GM12878 (cell line): Measurements from ENCODE around the gene ZER1. TPM values are rescaled to one million over a fixed set of nuclear protein-coding genes. Genes with fewer than 3 reads are reported as not detected.

Source experiments
- ATAC-seq: fragments of 200-7000 bp; cut with Tn5 transposase; 3 replicates; pipeline ENCODE4 v1.9.1; 2020; ENCODE audit warnings: mild to moderate bottlenecking, moderate library complexity
- BruUV-seq: library from RNA; stranded (reverse); fragments of 400-500 nt; replicated peaks from 2 replicates; lab custom pipeline; 2021; lab: Mats Ljungman, UMichigan
- CTCF ChIA-PET: fragments of 300-600 bp; sonication (Branson Sonifier 250); formaldehyde crosslinking; extraction: SDS; loops from one replicate; lab custom pipeline; 2021; ENCODE audit warnings: inconsistent platforms; lab: Yijun Ruan, JAX
- POLR2A ChIA-PET: fragments of 350-600 bp; formaldehyde crosslinking; extraction: SDS; loops from one replicate; lab custom pipeline; 2021; ENCODE audit warnings: inconsistent platforms; lab: Charles Lee
- RAD21 ChIA-PET: fragments of 300-600 bp; sonication (Branson Sonifier 250); formaldehyde crosslinking; loops from one replicate; lab custom pipeline; 2023; ENCODE audit warnings: antibody characterized with exemption; ENCODE audit not compliant: unreplicated experiment; lab: Charles Lee
- SMC1A ChIA-PET: fragments of 300-600 bp; sonication (Branson Sonifier 250); formaldehyde crosslinking; loops from one replicate; lab custom pipeline; 2023; ENCODE audit not compliant: unreplicated experiment, uncharacterized antibody; lab: Charles Lee
- DNase-seq: peaks from one replicate; pipeline ENCODE4 v3.0.0-alpha.2; 2011; ENCODE audit warnings: low read depth, low spot score
- FAIRE-seq: peaks from 3 replicates; lab custom pipeline; 2011; peaks lifted over from hg19 to GRCh38; lab: Jason Lieb, UNC
- H2AFZ ChIP-seq: 2 replicates; pipeline ENCODE4 v1.6.0; 2011; ENCODE audit warnings: low read depth, low read length, control low read depth; ENCODE audit not compliant: control insufficient read depth
- H3K27ac ChIP-seq: 2 replicates; pipeline ENCODE4 v1.5.1; 2011; ENCODE audit warnings: control low read depth; ENCODE audit not compliant: control insufficient read depth, insufficient read depth
- H3K27me3 ChIP-seq, 2 experiments: replicated peaks in 1 of 2; 2 replicates each; pipeline versions ENCODE4 v1.6.0 to v1.6.1; 2011; ENCODE audit warnings: low read length in 1 of 2; ENCODE audit not compliant: control insufficient read depth in 2 of 2, insufficient read depth in 2 of 2
- H3K36me3 ChIP-seq, 2 experiments: 2 replicates each; pipeline ENCODE4 v1.5.1; 2011; ENCODE audit warnings: low read length in 1 of 2; ENCODE audit not compliant: control insufficient read depth in 2 of 2, insufficient read depth in 2 of 2
- H3K4me1 ChIP-seq: 2 replicates; pipeline ENCODE4 v1.6.1; 2011; ENCODE audit warnings: mild to moderate bottlenecking, low read length, moderate library complexity, mixed read lengths; ENCODE audit not compliant: control insufficient read depth, insufficient read depth
- H3K4me2 ChIP-seq: 2 replicates; pipeline ENCODE4 v1.6.0; 2011; ENCODE audit warnings: control low read depth; ENCODE audit not compliant: control insufficient read depth, insufficient read depth
- H3K4me3 ChIP-seq: fragments of 200-600 bp; sonication (generic); 2 replicates; pipeline ENCODE4 v1.5.1; 2016
- H3K79me2 ChIP-seq: 2 replicates; pipeline ENCODE4 v1.6.0; 2011; ENCODE audit warnings: low read length; ENCODE audit not compliant: control insufficient read depth, insufficient read depth
- H3K9ac ChIP-seq: 2 replicates; pipeline ENCODE4 v1.8.0; 2011; ENCODE audit warnings: low read length, control low read depth, mixed read lengths; ENCODE audit not compliant: control insufficient read depth, insufficient read depth
- H3K9me3 ChIP-seq: replicated peaks from 3 replicates; pipeline ENCODE4 v1.5.1; 2011; ENCODE audit warnings: mild to moderate bottlenecking, low read length; ENCODE audit not compliant: control insufficient read depth, insufficient read depth
- H4K20me1 ChIP-seq: 2 replicates; pipeline ENCODE4 v1.6.0; 2011; ENCODE audit not compliant: control insufficient read depth, insufficient read depth
- ASH2L ChIP-seq: fragments of 300-600, 200-600 bp; sonication (generic); IDR thresholded peaks from 2 replicates; pipeline ENCODE4 v1.6.1; 2017; ENCODE audit warnings: low read depth, mild to moderate bottlenecking, borderline replicate concordance
- BCL11A ChIP-seq: IDR thresholded peaks from 2 replicates; pipeline ENCODE4 v1.6.1; 2011; ENCODE audit warnings: low read depth, low read length
- CHD2 ChIP-seq: IDR thresholded peaks from 2 replicates; pipeline ENCODE4 v1.6.1; 2011; ENCODE audit warnings: low read depth, low read length, improper control_type of control experiment, borderline replicate concordance
- CHD4 ChIP-seq: fragments of 200-600 bp; sonication (generic); IDR thresholded peaks from 2 replicates; pipeline ENCODE4 v1.6.1; 2016; ENCODE audit warnings: mild to moderate bottlenecking
- GABPA ChIP-seq: IDR thresholded peaks from 2 replicates; pipeline ENCODE4 v1.6.1; 2014; ENCODE audit warnings: antibody characterized with exemption, low read depth, mild to moderate bottlenecking, inconsistent platforms
- IRF4 ChIP-seq: IDR thresholded peaks from 2 replicates; pipeline ENCODE4 v1.6.1; 2011; ENCODE audit warnings: low read depth, low read length
- MYC ChIP-seq: IDR thresholded peaks from 2 replicates; pipeline ENCODE4 v1.6.1; 2011; ENCODE audit warnings: mild to moderate bottlenecking, low read length, moderate library complexity, inconsistent platforms; ENCODE audit not compliant: insufficient read depth, insufficient replicate concordance, insufficient read length, severe bottlenecking
- NFYB ChIP-seq: IDR thresholded peaks from 2 replicates; pipeline ENCODE4 v1.6.1; 2011; ENCODE audit warnings: low read depth, mild to moderate bottlenecking, low read length, improper control_type of control experiment, moderate library complexity; ENCODE audit not compliant: insufficient read depth
- RCOR1 ChIP-seq: conservative IDR thresholded peaks from 2 replicates; pipeline ENCODE4 v1.6.1; 2012; ENCODE audit warnings: low read depth, low read length, improper control_type of control experiment
- SIN3A ChIP-seq: IDR thresholded peaks from 2 replicates; pipeline ENCODE4 v1.6.1; 2012; ENCODE audit warnings: low read depth, low read length, improper control_type of control experiment
- TAF1 ChIP-seq: IDR thresholded peaks from 2 replicates; pipeline ENCODE4 v1.6.1; 2011; ENCODE audit warnings: mild to moderate bottlenecking, low read depth, low read length, borderline replicate concordance
- TARDBP ChIP-seq: IDR thresholded peaks from 2 replicates; pipeline ENCODE4 v1.6.1; 2016; ENCODE audit warnings: borderline replicate concordance
- WGBS: methylation state at CpG from one replicate; pipeline ENCODE4 v1.1.6; 2016; ENCODE audit warnings: low lambda C conversion rate; ENCODE audit not compliant: insufficient replicate concordance, insufficient coverage; ENCODE audit errors: missing lambda C conversion rate; 5-methylcytosine and 5-hydroxymethylcytosine counted together
- in situ Hi-C: fragments of 300-500 bp; cut with MboI; formaldehyde crosslinking; loops from 9 replicates; pipeline ENCODE4 v1.14.3; 2018; ENCODE audit warnings: mixed read lengths
- intact Hi-C: fragments of 100-400 bp; cut with micrococcal nuclease; formaldehyde crosslinking; loops from one replicate; pipeline ENCODE4 v1.14.2; 2022; ENCODE audit not compliant: unreplicated experiment
- polyA plus RNA-seq, 11 experiments: library from polyadenylated mRNA; depleted of rRNA in 4 of 11; unstranded in 6 of 11; stranded (reverse) in 5 of 11; fragments of >200 nt; fragmentation: Nextera tagmentation in 4 of 11; fragmentation: Illumina TruSeq in 1 of 11; extraction: Ambion mirVana in 4 of 11; extraction: Trizol in 1 of 11; gene quantifications; 1 replicate in 1 of 11; 2 replicates in 10 of 11; pipeline versions ENCODE4 v1.2.1 to v1.2.3, GENCODE V29; 2011 to 2016; ENCODE audit warnings: inconsistent platforms in 2 of 11, missing spikeins in 2 of 11, low read depth in 1 of 11
- total RNA-seq, 4 experiments: library from RNA; depleted of rRNA in 3 of 4; stranded (reverse); fragments of >200 nt in 3 of 4; fragmentation: Illumina TruSeq in 1 of 4; extraction: Trizol in 1 of 4; gene quantifications; 2 replicates each; pipeline versions ENCODE4 v1.2.1 to v1.2.3, GENCODE V29; 2013 to 2021
- TF ChIP-seq, protein P1 (sequence below): IDR thresholded peaks from 2 replicates; pipeline ENCODE4 v1.6.1; 2011; ENCODE audit warnings: borderline replicate concordance, low read depth, mild to moderate bottlenecking, moderate library complexity, low read length; ENCODE audit not compliant: insufficient read depth, poor library complexity, severe bottlenecking
- TF ChIP-seq, protein P2 (sequence below): fragments of 450-650 bp; IDR thresholded peaks from 2 replicates; pipeline ENCODE4 v1.6.1; 2017; ENCODE audit warnings: antibody characterized with exemption, mild to moderate bottlenecking, moderate library complexity
- TF ChIP-seq, protein P3 (sequence below): fragments of 450-650 bp; IDR thresholded peaks from 2 replicates; pipeline ENCODE4 v1.6.1; 2017; ENCODE audit warnings: mild to moderate bottlenecking, moderate library complexity

Gene ZER1
- total and polyA plus RNA-seq, 10 of the 15 experiments (the other 5 are each of a cell fraction or from before 2014, with no cell fraction given) = 0.32 to 16.9 (median 7.9) TPM

DNA sequence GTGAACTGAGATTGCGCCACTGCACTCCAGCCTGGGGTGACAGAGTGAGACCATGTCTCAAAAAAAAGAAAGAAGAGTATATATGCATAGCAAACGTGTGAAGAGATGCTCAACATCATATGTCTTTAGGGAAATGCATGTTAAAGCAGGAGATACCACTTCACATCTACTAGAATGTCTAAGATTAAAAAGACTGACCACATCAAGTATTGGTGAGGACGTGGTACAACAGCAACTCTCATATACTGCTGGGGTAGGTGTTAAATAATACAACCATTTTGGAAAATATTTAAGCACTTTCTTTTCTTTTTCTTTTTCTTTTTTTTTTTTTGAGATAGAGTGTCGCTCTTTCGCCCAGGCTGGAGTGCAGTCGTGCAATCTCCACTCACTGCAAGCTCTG, 13.7 kb upstream of the ZER1 start:
- no peak overlapping the region for H3K4me2 ChIP-seq
- no peaks in the 10 kb centered on the region for H3K27me3 ChIP-seq
- no peaks in the 10 kb centered on the region for H4K20me1 ChIP-seq
- H3K9me3 ChIP-seq = peaks cover 6% of the 10 kb centered on the region; the same call in 2 of the 3 replicates
- H3K9ac ChIP-seq = no peak overlapping the region
- peaks cover 19% of the 10 kb centered on the region for H3K79me2 ChIP-seq
- ATAC-seq = no peak
- no TSS peak for BruUV-seq
- no peak overlapping the region for H2AFZ ChIP-seq
- WGBS = 81% methylated on average over 6 of the region's 6 CpGs
- FAIRE-seq = no peak
- H3K36me3 ChIP-seq = no peaks in the 10 kb centered on the region
- RAD21 ChIA-PET = no interaction called here
- intact Hi-C loops = no loop called here
- POLR2A ChIA-PET = interaction anchor here (0.6 to 1.1 kb wide), 4 partner anchors 13 to 163 kb away, joined by 3 to 6 read pairs (median 4); no protein-coding TSS in a partner anchor
- no peak for DNase-seq
- H3K4me3 ChIP-seq = no peak overlapping the region
- in situ Hi-C loops = no loop called here
- no peak overlapping the region for H3K27ac ChIP-seq
- H3K4me1 ChIP-seq = peaks cover 17% of the 10 kb centered on the region
- CTCF ChIA-PET = interaction anchor here (0.6 to 1.1 kb wide), 4 partner anchors 10 to 44 kb away, joined by 3 to 7 read pairs (median 4); partner anchors contain the start of gene SPOUT1
- SMC1A ChIA-PET = no interaction called here
- TF ChIP-seq, protein P1, sequence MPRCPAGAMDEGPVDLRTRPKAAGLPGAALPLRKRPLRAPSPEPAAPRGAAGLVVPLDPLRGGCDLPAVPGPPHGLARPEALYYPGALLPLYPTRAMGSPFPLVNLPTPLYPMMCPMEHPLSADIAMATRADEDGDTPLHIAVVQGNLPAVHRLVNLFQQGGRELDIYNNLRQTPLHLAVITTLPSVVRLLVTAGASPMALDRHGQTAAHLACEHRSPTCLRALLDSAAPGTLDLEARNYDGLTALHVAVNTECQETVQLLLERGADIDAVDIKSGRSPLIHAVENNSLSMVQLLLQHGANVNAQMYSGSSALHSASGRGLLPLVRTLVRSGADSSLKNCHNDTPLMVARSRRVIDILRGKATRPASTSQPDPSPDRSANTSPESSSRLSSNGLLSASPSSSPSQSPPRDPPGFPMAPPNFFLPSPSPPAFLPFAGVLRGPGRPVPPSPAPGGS = no peak
- no peak for TF ChIP-seq CHD2
- TF ChIP-seq GABPA = no peak
- TF ChIP-seq, protein P2, sequence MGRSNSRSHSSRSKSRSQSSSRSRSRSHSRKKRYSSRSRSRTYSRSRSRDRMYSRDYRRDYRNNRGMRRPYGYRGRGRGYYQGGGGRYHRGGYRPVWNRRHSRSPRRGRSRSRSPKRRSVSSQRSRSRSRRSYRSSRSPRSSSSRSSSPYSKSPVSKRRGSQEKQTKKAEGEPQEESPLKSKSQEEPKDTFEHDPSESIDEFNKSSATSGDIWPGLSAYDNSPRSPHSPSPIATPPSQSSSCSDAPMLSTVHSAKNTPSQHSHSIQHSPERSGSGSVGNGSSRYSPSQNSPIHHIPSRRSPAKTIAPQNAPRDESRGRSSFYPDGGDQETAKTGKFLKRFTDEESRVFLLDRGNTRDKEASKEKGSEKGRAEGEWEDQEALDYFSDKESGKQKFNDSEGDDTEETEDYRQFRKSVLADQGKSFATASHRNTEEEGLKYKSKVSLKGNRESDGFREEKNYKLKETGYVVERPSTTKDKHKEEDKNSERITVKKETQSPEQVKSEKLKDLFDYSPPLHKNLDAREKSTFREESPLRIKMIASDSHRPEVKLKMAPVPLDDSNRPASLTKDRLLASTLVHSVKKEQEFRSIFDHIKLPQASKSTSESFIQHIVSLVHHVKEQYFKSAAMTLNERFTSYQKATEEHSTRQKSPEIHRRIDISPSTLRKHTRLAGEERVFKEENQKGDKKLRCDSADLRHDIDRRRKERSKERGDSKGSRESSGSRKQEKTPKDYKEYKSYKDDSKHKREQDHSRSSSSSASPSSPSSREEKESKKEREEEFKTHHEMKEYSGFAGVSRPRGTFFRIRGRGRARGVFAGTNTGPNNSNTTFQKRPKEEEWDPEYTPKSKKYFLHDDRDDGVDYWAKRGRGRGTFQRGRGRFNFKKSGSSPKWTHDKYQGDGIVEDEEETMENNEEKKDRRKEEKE = no peak
- TF ChIP-seq, protein P3, sequence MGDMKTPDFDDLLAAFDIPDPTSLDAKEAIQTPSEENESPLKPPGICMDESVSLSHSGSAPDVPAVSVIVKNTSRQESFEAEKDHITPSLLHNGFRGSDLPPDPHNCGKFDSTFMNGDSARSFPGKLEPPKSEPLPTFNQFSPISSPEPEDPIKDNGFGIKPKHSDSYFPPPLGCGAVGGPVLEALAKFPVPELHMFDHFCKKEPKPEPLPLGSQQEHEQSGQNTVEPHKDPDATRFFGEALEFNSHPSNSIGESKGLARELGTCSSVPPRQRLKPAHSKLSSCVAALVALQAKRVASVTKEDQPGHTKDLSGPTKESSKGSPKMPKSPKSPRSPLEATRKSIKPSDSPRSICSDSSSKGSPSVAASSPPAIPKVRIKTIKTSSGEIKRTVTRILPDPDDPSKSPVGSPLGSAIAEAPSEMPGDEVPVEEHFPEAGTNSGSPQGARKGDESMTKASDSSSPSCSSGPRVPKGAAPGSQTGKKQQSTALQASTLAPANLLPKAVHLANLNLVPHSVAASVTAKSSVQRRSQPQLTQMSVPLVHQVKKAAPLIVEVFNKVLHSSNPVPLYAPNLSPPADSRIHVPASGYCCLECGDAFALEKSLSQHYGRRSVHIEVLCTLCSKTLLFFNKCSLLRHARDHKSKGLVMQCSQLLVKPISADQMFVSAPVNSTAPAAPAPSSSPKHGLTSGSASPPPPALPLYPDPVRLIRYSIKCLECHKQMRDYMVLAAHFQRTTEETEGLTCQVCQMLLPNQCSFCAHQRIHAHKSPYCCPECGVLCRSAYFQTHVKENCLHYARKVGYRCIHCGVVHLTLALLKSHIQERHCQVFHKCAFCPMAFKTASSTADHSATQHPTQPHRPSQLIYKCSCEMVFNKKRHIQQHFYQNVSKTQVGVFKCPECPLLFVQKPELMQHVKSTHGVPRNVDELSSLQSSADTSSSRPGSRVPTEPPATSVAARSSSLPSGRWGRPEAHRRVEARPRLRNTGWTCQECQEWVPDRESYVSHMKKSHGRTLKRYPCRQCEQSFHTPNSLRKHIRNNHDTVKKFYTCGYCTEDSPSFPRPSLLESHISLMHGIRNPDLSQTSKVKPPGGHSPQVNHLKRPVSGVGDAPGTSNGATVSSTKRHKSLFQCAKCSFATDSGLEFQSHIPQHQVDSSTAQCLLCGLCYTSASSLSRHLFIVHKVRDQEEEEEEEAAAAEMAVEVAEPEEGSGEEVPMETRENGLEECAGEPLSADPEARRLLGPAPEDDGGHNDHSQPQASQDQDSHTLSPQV = no peak
- no peak for TF ChIP-seq SIN3A
- no peak for TF ChIP-seq CHD4
- TF ChIP-seq BCL11A = no peak
- TF ChIP-seq MYC = no peak
- no peak for TF ChIP-seq TARDBP
- no peak for TF ChIP-seq TAF1
- no peak for TF ChIP-seq IRF4
- TF ChIP-seq ASH2L = no peak
- no peak for TF ChIP-seq NFYB
- no peak for TF ChIP-seq RCOR1
